IMR-90 (cell line): ENCODE data around the gene FEM1B.

ENCODE experiments used
- BHLHE40 ChIP-seq: fragments of 150-350 bp; IDR thresholded peaks from 2 replicates; pipeline ENCODE4 v1.6.1; 2016; ENCODE audit warnings: mild to moderate bottlenecking, low read depth, low read length
- CTCF ChIP-seq: conservative IDR thresholded peaks from 2 replicates; pipeline ENCODE4 v1.5.1; 2012; ENCODE audit warnings: mild to moderate bottlenecking, low read depth, low read length, improper control_type of control experiment
- MAZ ChIP-seq: IDR thresholded peaks from 2 replicates; pipeline ENCODE4 v1.6.1; 2012; ENCODE audit warnings: low read depth, mild to moderate bottlenecking, low read length, improper control_type of control experiment, moderate library complexity, borderline replicate concordance
- NFE2L2 ChIP-seq: fragments of 150-350 bp; IDR thresholded peaks from 2 replicates; pipeline ENCODE4 v1.6.1; 2016; ENCODE audit warnings: low read depth, mild to moderate bottlenecking, low read length

- TF ChIP-seq MAZ (no peak), CTCF (no peak), BHLHE40 (no peak), NFE2L2 (no peak)
Observed at GRCh38 chr15:68328443-68328842, 50.9 kb downstream of the FEM1B start.
